ENCODE results near the gene LNX2.
"Not testable (repeated sequence)": the region's sequence is repeated elsewhere in the genome, so short reads cannot be mapped to it uniquely, and the experiment has no call there.

LNX2 gene

GRCh38 chr13:27636589-27637288 lies 16.4 kb upstream of the LNX2 start:
- Histone ChIP-seq H3K27ac (ENCODE audit: low read length) (no peak overlapping the region), H3K4me3 (ENCODE audit: low read depth in 1 of 2, low read length in 2 of 2) (no peak overlapping the region), H3K36me3 (ENCODE audit: control insufficient read depth in 1 of 2, insufficient read depth in 2 of 2, low read length in 2 of 2) (no peaks in the 10 kb centered on the region), H3K4me1 (ENCODE audit: control insufficient read depth in 1 of 2, insufficient read depth in 2 of 2, low read length in 2 of 2) (peaks cover 5 to 41% of the 10 kb centered on the region in 2 donors), H3K27me3 (ENCODE audit: low read depth, low read length) (no peaks in the 10 kb centered on the region), H3K9me3 (ENCODE audit: control insufficient read depth in 1 of 2, low read length in 2 of 2) (no peaks in the 10 kb centered on the region)

GRCh38 chr13:27635266-27635665 lies 14.9 kb upstream of the LNX2 start:
- H3K36me3 ChIP-seq (ENCODE audit: control insufficient read depth in 1 of 2, insufficient read depth in 2 of 2, low read length in 2 of 2): no peaks in the 10 kb centered on the region
- no peaks in the 10 kb centered on the region for H3K9me3 ChIP-seq (ENCODE audit: control insufficient read depth in 1 of 2, low read length in 2 of 2)
- H3K4me1 ChIP-seq (ENCODE audit: control insufficient read depth in 1 of 2, insufficient read depth in 2 of 2, low read length in 2 of 2): peaks cover 5 to 46% of the 10 kb centered on the region in 2 donors
- H3K27me3 ChIP-seq (ENCODE audit: low read depth, low read length): no peaks in the 10 kb centered on the region
- no peak overlapping the region for H3K4me3 ChIP-seq (ENCODE audit: low read depth in 1 of 2, low read length in 2 of 2)
- no peak overlapping the region for H3K27ac ChIP-seq (ENCODE audit: low read length)

- Histone ChIP-seq H3K27me3 (ENCODE audit: low read depth, low read length) (no peaks in the 10 kb centered on the region), H3K36me3 (ENCODE audit: control insufficient read depth in 1 of 2, insufficient read depth in 2 of 2, low read length in 2 of 2) (no peaks in the 10 kb centered on the region), H3K4me1 (ENCODE audit: control insufficient read depth in 1 of 2, insufficient read depth in 2 of 2, low read length in 2 of 2) (peaks cover 4 to 45% of the 10 kb centered on the region in 2 donors), H3K9me3 (ENCODE audit: control insufficient read depth in 1 of 2, low read length in 2 of 2) (no peaks in the 10 kb centered on the region), H3K27ac (ENCODE audit: low read length) (no peak overlapping the region), H3K4me3 (ENCODE audit: low read depth in 1 of 2, low read length in 2 of 2) (no peak overlapping the region)
Measured at GRCh38 chr13:27634791-27635190, 14.5 kb upstream of the LNX2 start.

GRCh38 chr13:27634231-27634630 lies 13.9 kb upstream of the LNX2 start:
- Histone ChIP-seq H3K27me3 (ENCODE audit: low read depth, low read length) (no peaks in the 10 kb centered on the region), H3K27ac (ENCODE audit: low read length) (no peak overlapping the region), H3K4me3 (ENCODE audit: low read depth in 1 of 2, low read length in 2 of 2) (no peak overlapping the region), H3K36me3 (ENCODE audit: control insufficient read depth in 1 of 2, insufficient read depth in 2 of 2, low read length in 2 of 2) (no peaks in the 10 kb centered on the region), H3K9me3 (ENCODE audit: control insufficient read depth in 1 of 2, low read length in 2 of 2) (no peaks in the 10 kb centered on the region), H3K4me1 (ENCODE audit: control insufficient read depth in 1 of 2, insufficient read depth in 2 of 2, low read length in 2 of 2) (peaks cover 0 to 39% of the 10 kb centered on the region in 2 donors)

- H3K9me3 ChIP-seq (ENCODE audit: control insufficient read depth in 1 of 2, low read length in 2 of 2): no peaks in the 10 kb centered on the region
- no peak overlapping the region for H3K27ac ChIP-seq (ENCODE audit: low read length)
- no peaks in the 10 kb centered on the region for H3K27me3 ChIP-seq (ENCODE audit: low read depth, low read length)
- no peaks in the 10 kb centered on the region for H3K36me3 ChIP-seq (ENCODE audit: control insufficient read depth in 1 of 2, insufficient read depth in 2 of 2, low read length in 2 of 2)
- peaks cover 0 to 24% of the 10 kb centered on the region in 2 donors for H3K4me1 ChIP-seq (ENCODE audit: control insufficient read depth in 1 of 2, insufficient read depth in 2 of 2, low read length in 2 of 2)
- H3K4me3 ChIP-seq (ENCODE audit: low read depth in 1 of 2, low read length in 2 of 2): no peak overlapping the region
Measured at GRCh38 chr13:27632648-27633047, 12.3 kb upstream of the LNX2 start.

- Histone ChIP-seq H3K27me3 (ENCODE audit: low read depth, low read length) (no peaks in the 10 kb centered on the region), H3K27ac (ENCODE audit: low read length) (no peak overlapping the region), H3K4me1 (ENCODE audit: control insufficient read depth in 1 of 2, insufficient read depth in 2 of 2, low read length in 2 of 2) (peaks cover 0 to 21% of the 10 kb centered on the region in 2 donors), H3K36me3 (ENCODE audit: control insufficient read depth in 1 of 2, insufficient read depth in 2 of 2, low read length in 2 of 2) (no peaks in the 10 kb centered on the region), H3K4me3 (ENCODE audit: low read depth in 1 of 2, low read length in 2 of 2) (no peak overlapping the region), H3K9me3 (ENCODE audit: control insufficient read depth in 1 of 2, low read length in 2 of 2) (no peaks in the 10 kb centered on the region)
Measured at GRCh38 chr13:27632214-27632613, 11.9 kb upstream of the LNX2 start.

- Histone ChIP-seq H3K4me1 (ENCODE audit: control insufficient read depth in 1 of 2, insufficient read depth in 2 of 2, low read length in 2 of 2) (peaks cover 0 to 15% of the 10 kb centered on the region in 2 donors), H3K9me3 (ENCODE audit: control insufficient read depth in 1 of 2, low read length in 2 of 2) (no peaks in the 10 kb centered on the region), H3K27me3 (ENCODE audit: low read depth, low read length) (no peaks in the 10 kb centered on the region), H3K4me3 (ENCODE audit: low read depth in 1 of 2, low read length in 2 of 2) (no peak overlapping the region), H3K36me3 (ENCODE audit: control insufficient read depth in 1 of 2, insufficient read depth in 2 of 2, low read length in 2 of 2) (no peaks in the 10 kb centered on the region), H3K27ac (ENCODE audit: low read length) (no peak overlapping the region)
Measured at GRCh38 chr13:27631665-27632064, 11.3 kb upstream of the LNX2 start.

GRCh38 chr13:27631156-27631555 lies 10.8 kb upstream of the LNX2 start:
- H3K27ac ChIP-seq (ENCODE audit: low read length): no peak overlapping the region
- H3K27me3 ChIP-seq (ENCODE audit: low read depth, low read length): no peaks in the 10 kb centered on the region
- no peak overlapping the region for H3K4me3 ChIP-seq (ENCODE audit: low read depth in 1 of 2, low read length in 2 of 2)
- H3K4me1 ChIP-seq (ENCODE audit: control insufficient read depth in 1 of 2, insufficient read depth in 2 of 2, low read length in 2 of 2): peaks cover 0 to 11% of the 10 kb centered on the region in 2 donors
- H3K36me3 ChIP-seq (ENCODE audit: control insufficient read depth in 1 of 2, insufficient read depth in 2 of 2, low read length in 2 of 2): no peaks in the 10 kb centered on the region
- no peaks in the 10 kb centered on the region for H3K9me3 ChIP-seq (ENCODE audit: control insufficient read depth in 1 of 2, low read length in 2 of 2)

GRCh38 chr13:27628766-27629165 lies 8.4 kb upstream of the LNX2 start:
- H3K27me3 ChIP-seq (ENCODE audit: low read depth, low read length); H3K9me3 ChIP-seq (ENCODE audit: control insufficient read depth in 1 of 2, low read length in 2 of 2); H3K36me3 ChIP-seq (ENCODE audit: control insufficient read depth in 1 of 2, insufficient read depth in 2 of 2, low read length in 2 of 2); H3K27ac ChIP-seq (ENCODE audit: low read length); H3K4me3 ChIP-seq (ENCODE audit: low read depth in 1 of 2, low read length in 2 of 2): not testable (repeated sequence)
- H3K4me1 ChIP-seq (ENCODE audit: control insufficient read depth in 1 of 2, insufficient read depth in 2 of 2, low read length in 2 of 2): peaks cover 4 to 11% of the 10 kb centered on the region in 2 donors

GRCh38 chr13:27628081-27628480 lies 7.8 kb upstream of the LNX2 start:
- H3K9me3 ChIP-seq (ENCODE audit: control insufficient read depth in 1 of 2, low read length in 2 of 2): no peaks in the 10 kb centered on the region
- peaks cover 0 to 5% of the 10 kb centered on the region in 2 donors for H3K36me3 ChIP-seq (ENCODE audit: control insufficient read depth in 1 of 2, insufficient read depth in 2 of 2, low read length in 2 of 2)
- H3K4me3 ChIP-seq (ENCODE audit: low read depth in 1 of 2, low read length in 2 of 2): no peak overlapping the region
- no peak overlapping the region for H3K27ac ChIP-seq (ENCODE audit: low read length)
- no peaks in the 10 kb centered on the region for H3K27me3 ChIP-seq (ENCODE audit: low read depth, low read length)
- H3K4me1 ChIP-seq (ENCODE audit: control insufficient read depth in 1 of 2, insufficient read depth in 2 of 2, low read length in 2 of 2): peaks cover 7 to 9% of the 10 kb centered on the region in 2 donors

GRCh38 chr13:27627380-27627779 lies 7.1 kb upstream of the LNX2 start:
- Histone ChIP-seq H3K27ac (ENCODE audit: low read length) (no peak overlapping the region), H3K4me3 (ENCODE audit: low read depth in 1 of 2, low read length in 2 of 2) (no peak overlapping the region), H3K36me3 (ENCODE audit: control insufficient read depth in 1 of 2, insufficient read depth in 2 of 2, low read length in 2 of 2) (peaks cover 0 to 7% of the 10 kb centered on the region in 2 donors), H3K4me1 (ENCODE audit: control insufficient read depth in 1 of 2, insufficient read depth in 2 of 2, low read length in 2 of 2) (peaks cover 11 to 13% of the 10 kb centered on the region in 2 donors), H3K27me3 (ENCODE audit: low read depth, low read length) (no peaks in the 10 kb centered on the region), H3K9me3 (ENCODE audit: control insufficient read depth in 1 of 2, low read length in 2 of 2) (no peaks in the 10 kb centered on the region)

- Histone ChIP-seq H3K27me3 (ENCODE audit: low read depth, low read length) (no peaks in the 10 kb centered on the region), H3K4me3 (ENCODE audit: low read depth in 1 of 2, low read length in 2 of 2) (no peak overlapping the region), H3K36me3 (ENCODE audit: control insufficient read depth in 1 of 2, insufficient read depth in 2 of 2, low read length in 2 of 2) (peaks cover 0 to 7% of the 10 kb centered on the region in 2 donors), H3K4me1 (ENCODE audit: control insufficient read depth in 1 of 2, insufficient read depth in 2 of 2, low read length in 2 of 2) (peaks cover 10 to 11% of the 10 kb centered on the region in 2 donors), H3K9me3 (ENCODE audit: control insufficient read depth in 1 of 2, low read length in 2 of 2) (no peaks in the 10 kb centered on the region), H3K27ac (ENCODE audit: low read length) (no peak overlapping the region)
Measured at GRCh38 chr13:27625839-27626238, 5.5 kb upstream of the LNX2 start.

Measured in muscle layer of duodenum (tissue), 2 donors.